ENCODE results near the gene OPCML. TPM values are rescaled to one million over a fixed set of nuclear protein-coding genes. Genes with fewer than 3 reads are reported as not detected.

OPCML gene
- total RNA-seq, 1 experiment from 2014 or later = not detected

- ChIA-PET POLR2A (ENCODE audit: unreplicated experiment) (no interaction called here), CTCF (no interaction called here)
- DNase-seq (no peak), ATAC-seq (no peak)
- BruUV-seq (replicated peaks) = no TSS peak
- no peaks in the 10 kb centered on the region for H3K9me2 ChIP-seq (replicated peaks; ENCODE audit: low read length)
- intact Hi-C loops (cut with micrococcal nuclease) = no loop called here
- no peaks in the 10 kb centered on the region for H3K4me1 ChIP-seq (ENCODE audit: insufficient read depth, low read length)
- no peaks in the 10 kb centered on the region for H3K27me3 ChIP-seq (ENCODE audit: low read length)
- H3K4me3 ChIP-seq (ENCODE audit: low read length) = no peak overlapping the region
- no peak overlapping the region for H2AFZ ChIP-seq (ENCODE audit: low read length)
- no peaks in the 10 kb centered on the region for H4K20me1 ChIP-seq (ENCODE audit: low read length)
- H3K36me3 ChIP-seq (ENCODE audit: low read depth, low read length) = no peaks in the 10 kb centered on the region
- H3K9ac ChIP-seq (ENCODE audit: low read length) = no peak overlapping the region
- H3K79me2 ChIP-seq (ENCODE audit: low read length) = no peaks in the 10 kb centered on the region
- no peak overlapping the region for H3K27ac ChIP-seq (ENCODE audit: low read length)
- no peaks in the 10 kb centered on the region for H3F3A ChIP-seq (ENCODE audit: low read length, unreplicated experiment)
- 0 out of 2 replicates have a peak, but pooled peaks cover 8% of the 10 kb centered on the region for H3K9me3 ChIP-seq (ENCODE audit: low read length)
- no peak for TF ChIP-seq CTCF (conservative IDR thresholded peaks at IDR 0.05; ENCODE audit: low read depth, low read length)
- no peak for TF ChIP-seq EZH2phosphoT487 (IDR thresholded peaks at IDR 0.05; ENCODE audit: borderline replicate concordance, low read length)
- no peak for TF ChIP-seq EZH2 (IDR thresholded peaks at IDR 0.05; ENCODE audit: low read length, unreplicated experiment)
- no peak overlapping the region for H3K4me2 ChIP-seq (ENCODE audit: low read length)
These were observed 394.4 kb downstream of the OPCML start for GRCh38 chr11:133137939-133138338.

- no TSS peak for BruUV-seq (replicated peaks)
- no peaks in the 10 kb centered on the region for H3K9me2 ChIP-seq (replicated peaks; ENCODE audit: low read length)
- POLR2A ChIA-PET (ENCODE audit: unreplicated experiment) = no interaction called here
- H3K27ac ChIP-seq (ENCODE audit: low read length) = no peak overlapping the region
- no peaks in the 10 kb centered on the region for H3K27me3 ChIP-seq (ENCODE audit: low read length)
- DNase-seq (no peak), ATAC-seq (no peak)
- no peak overlapping the region for H3K4me2 ChIP-seq (ENCODE audit: low read length)
- H3K4me3 ChIP-seq (ENCODE audit: low read length) = no peak overlapping the region
- H3K4me1 ChIP-seq (ENCODE audit: insufficient read depth, low read length) = no peaks in the 10 kb centered on the region
- H3F3A ChIP-seq (ENCODE audit: low read length, unreplicated experiment) = no peaks in the 10 kb centered on the region
- intact Hi-C loops (cut with micrococcal nuclease) = no loop called here
- CTCF ChIA-PET = no interaction called here
- H3K9ac ChIP-seq (ENCODE audit: low read length) = no peak overlapping the region
- no peaks in the 10 kb centered on the region for H3K36me3 ChIP-seq (ENCODE audit: low read depth, low read length)
- 0 out of 2 replicates have a peak, but pooled peaks cover 8% of the 10 kb centered on the region for H3K9me3 ChIP-seq (ENCODE audit: low read length)
- no peak for TF ChIP-seq EZH2phosphoT487 (IDR thresholded peaks at IDR 0.05; ENCODE audit: borderline replicate concordance, low read length)
- TF ChIP-seq EZH2 (IDR thresholded peaks at IDR 0.05; ENCODE audit: low read length, unreplicated experiment) = no peak
- no peak for TF ChIP-seq CTCF (conservative IDR thresholded peaks at IDR 0.05; ENCODE audit: low read depth, low read length)
- H4K20me1 ChIP-seq (ENCODE audit: low read length) = no peaks in the 10 kb centered on the region
- H2AFZ ChIP-seq (ENCODE audit: low read length) = no peak overlapping the region
- H3K79me2 ChIP-seq (ENCODE audit: low read length) = no peaks in the 10 kb centered on the region
These were observed 395.0 kb downstream of the OPCML start for GRCh38 chr11:133137270-133137669.

- CTCF ChIA-PET = no interaction called here
- no peak for ATAC-seq
- no peak overlapping the region for H2AFZ ChIP-seq (ENCODE audit: low read length)
These were observed 395.9 kb downstream of the OPCML start for GRCh38 chr11:133136376-133136775.

More at GRCh38 chr11:133136376-133136775, 395.9 kb downstream of the OPCML start:
- POLR2A ChIA-PET (ENCODE audit: unreplicated experiment) = no interaction called here
- Histone ChIP-seq H3K9me3 (ENCODE audit: low read length) (0 out of 2 replicates have a peak, but pooled peaks cover 12% of the 10 kb centered on the region), H3K27me3 (ENCODE audit: low read length) (no peaks in the 10 kb centered on the region), H3K79me2 (ENCODE audit: low read length) (no peaks in the 10 kb centered on the region), H3K36me3 (ENCODE audit: low read depth, low read length) (no peaks in the 10 kb centered on the region), H3K4me2 (ENCODE audit: low read length) (no peak overlapping the region), H3K4me3 (ENCODE audit: low read length) (no peak overlapping the region), H3K27ac (ENCODE audit: low read length) (no peak overlapping the region), H3K4me1 (ENCODE audit: insufficient read depth, low read length) (no peaks in the 10 kb centered on the region), H4K20me1 (ENCODE audit: low read length) (no peaks in the 10 kb centered on the region), H3K9me2 (replicated peaks; ENCODE audit: low read length) (no peaks in the 10 kb centered on the region), H3F3A (ENCODE audit: low read length, unreplicated experiment) (no peaks in the 10 kb centered on the region), H3K9ac (ENCODE audit: low read length) (no peak overlapping the region)
- DNase-seq = no peak
- intact Hi-C loops (cut with micrococcal nuclease) = no loop called here
- TF ChIP-seq CTCF (conservative IDR thresholded peaks at IDR 0.05; ENCODE audit: low read depth, low read length) = no peak
- BruUV-seq (replicated peaks) = no TSS peak

All from PC-3 (cell line).